Neural cell (in vitro differentiated cells): ENCODE results near the gene ZBTB9. TPM values are rescaled to one million over a fixed set of nuclear protein-coding genes. Genes with fewer than 3 reads are reported as not detected.

Source experiments
- H2AFZ ChIP-seq: fragments of 200-600, 300-800 bp; sonication (generic), shearing (Covaris generic); 2 replicates; pipeline ENCODE4 v1.6.0; 2014; ENCODE audit warnings: low read depth, mild to moderate bottlenecking, antibody characterized with exemption, low read length, moderate library complexity
- H3F3A ChIP-seq: fragments of 200-600 bp; shearing (Covaris generic); 2 replicates; pipeline ENCODE4 v1.6.1; 2016; ENCODE audit warnings: mild to moderate bottlenecking, moderate library complexity, mixed read lengths, antibody characterized with exemption, low read length; ENCODE audit not compliant: insufficient read depth, poor library complexity, severe bottlenecking
- H3K27ac ChIP-seq: fragments of 200-600, 300-800 bp; sonication (generic), shearing (Covaris generic); 2 replicates; pipeline ENCODE4 v1.5.1; 2014; ENCODE audit warnings: mild to moderate bottlenecking, low read length, moderate library complexity
- H3K27me3 ChIP-seq: fragments of 300-800, 200-600 bp; sonication (generic), shearing (Covaris generic); 2 replicates; pipeline ENCODE4 v1.6.0; 2014; ENCODE audit warnings: mild to moderate bottlenecking, low read depth, low read length, moderate library complexity; ENCODE audit not compliant: insufficient read depth
- H3K36me3 ChIP-seq: fragments of 300-800, 200-600 bp; sonication (generic), shearing (Covaris generic); 2 replicates; pipeline ENCODE4 v1.5.1; 2014; ENCODE audit warnings: mild to moderate bottlenecking, antibody characterized with exemption, low read length, moderate library complexity; ENCODE audit not compliant: insufficient read depth
- H3K4me2 ChIP-seq: fragments of 300-800, 200-600 bp; sonication (generic), shearing (Covaris generic); 2 replicates; pipeline ENCODE4 v1.6.0; 2014; ENCODE audit warnings: mild to moderate bottlenecking, low read length
- H3K4me3 ChIP-seq: fragments of 300-800, 200-600 bp; sonication (generic), shearing (Covaris generic); 2 replicates; pipeline ENCODE4 v1.5.1; 2014; ENCODE audit warnings: mild to moderate bottlenecking, low read length, moderate library complexity
- H3K79me2 ChIP-seq: fragments of 200-600 bp; shearing (Covaris generic); replicated peaks from 2 replicates; pipeline ENCODE4 v1.6.0; 2014; ENCODE audit warnings: mild to moderate bottlenecking, low read length, moderate library complexity; ENCODE audit not compliant: insufficient read depth
- H3K9ac ChIP-seq: fragments of 300-800, 200-600 bp; sonication (generic), shearing (Covaris generic); 2 replicates; pipeline ENCODE4 v1.6.1; 2016; ENCODE audit warnings: mild to moderate bottlenecking, low read length, mixed read lengths
- H3K9me2 ChIP-seq: fragments of 200-600 bp; shearing (Covaris generic); 2 replicates; pipeline ENCODE4 v1.6.1; 2016; ENCODE audit warnings: mild to moderate bottlenecking, low read length, mixed read lengths; ENCODE audit not compliant: insufficient read depth
- H3K9me3 ChIP-seq: fragments of 200-600, 300-800 bp; sonication (generic), shearing (Covaris generic); 2 replicates; pipeline ENCODE4 v1.6.1; 2016; ENCODE audit warnings: mild to moderate bottlenecking, mixed run types, low read length, moderate library complexity, mixed read lengths
- H4K20me1 ChIP-seq: fragments of 200-600 bp; shearing (Covaris generic); 2 replicates; pipeline ENCODE4 v1.6.1; 2016; ENCODE audit warnings: mild to moderate bottlenecking, mixed run types; ENCODE audit not compliant: insufficient read depth
- EP300 ChIP-seq: fragments of 450-650 bp; conservative IDR thresholded peaks from 2 replicates; pipeline ENCODE4 v1.6.1; 2014; ENCODE audit warnings: antibody characterized with exemption, mild to moderate bottlenecking, moderate library complexity; ENCODE audit not compliant: poor library complexity, severe bottlenecking
- EZH2 ChIP-seq: fragments of 200-600, 300-800 bp; shearing (Covaris generic), sonication (generic); IDR thresholded peaks from 2 replicates; pipeline ENCODE4 v1.6.1; 2014; ENCODE audit warnings: antibody characterized with exemption, low read length, borderline replicate concordance, mild to moderate bottlenecking; ENCODE audit not compliant: insufficient read depth, poor library complexity, severe bottlenecking
- MXI1 ChIP-seq: fragments of 450-650 bp; conservative IDR thresholded peaks from 2 replicates; pipeline ENCODE4 v1.6.1; 2014; ENCODE audit warnings: antibody characterized with exemption, mild to moderate bottlenecking; ENCODE audit not compliant: poor library complexity, severe bottlenecking
- POLR2AphosphoS5 ChIP-seq: IDR thresholded peaks from 2 replicates; pipeline ENCODE4 v1.6.1; 2012
- RAD21 ChIP-seq: fragments of 450-650 bp; conservative IDR thresholded peaks from 2 replicates; pipeline ENCODE4 v1.6.1; 2014; ENCODE audit warnings: antibody characterized with exemption, mild to moderate bottlenecking, moderate library complexity
- SMC3 ChIP-seq: fragments of 450-650 bp; conservative IDR thresholded peaks from 2 replicates; pipeline ENCODE4 v1.6.1; 2014; ENCODE audit warnings: antibody characterized with exemption, mild to moderate bottlenecking, moderate library complexity; ENCODE audit not compliant: poor library complexity
- TAF1 ChIP-seq: IDR thresholded peaks from 2 replicates; pipeline ENCODE4 v1.6.1; 2012; ENCODE audit warnings: low read depth
- polyA plus RNA-seq: library from polyadenylated mRNA; depleted of rRNA; stranded (reverse); fragments of >200 nt; gene quantifications from 2 replicates; pipeline ENCODE4 v1.2.3, GENCODE V29; 2014
- TF ChIP-seq, protein P1 (sequence below): fragments of 450-650 bp; IDR thresholded peaks from 2 replicates; pipeline ENCODE4 v1.5.1; 2014; ENCODE audit warnings: antibody characterized with exemption, mild to moderate bottlenecking, moderate library complexity; ENCODE audit not compliant: poor library complexity, severe bottlenecking
- TF ChIP-seq, protein P2 (sequence below): IDR thresholded peaks from 2 replicates; pipeline ENCODE4 v1.6.1; 2012; ENCODE audit warnings: borderline replicate concordance

Gene ZBTB9
- polyA plus RNA-seq, 1 donor from 2014 or later, result 7.7 TPM

DNA sequence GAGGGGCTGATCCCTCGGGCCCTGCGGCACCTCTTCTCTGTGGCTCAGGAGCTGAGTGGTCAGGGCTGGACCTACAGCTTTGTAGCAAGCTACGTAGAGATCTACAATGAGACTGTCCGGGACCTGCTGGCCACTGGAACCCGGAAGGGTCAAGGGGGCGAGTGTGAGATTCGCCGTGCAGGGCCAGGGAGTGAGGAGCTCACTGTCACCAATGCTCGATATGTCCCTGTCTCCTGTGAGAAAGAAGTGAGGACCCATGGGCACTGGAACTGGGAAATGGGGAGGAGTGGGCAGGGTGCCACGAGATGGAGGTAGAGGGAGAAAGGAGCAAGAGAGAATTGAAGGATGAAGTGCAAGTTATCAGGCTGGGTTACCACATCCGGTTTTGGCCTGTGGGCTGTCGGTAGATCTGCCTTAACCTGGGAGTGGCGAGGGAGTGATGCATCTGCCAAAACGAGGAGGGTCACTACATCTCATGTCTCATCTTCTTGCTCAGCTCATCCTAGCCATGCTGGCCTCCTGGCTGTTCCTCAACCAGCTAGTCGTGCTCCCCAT, 48.9 kb upstream of the ZBTB9 start:
- Histone ChIP-seq H2AFZ (no peak overlapping the region), H3K36me3 (no peaks in the 10 kb centered on the region)

DNA sequence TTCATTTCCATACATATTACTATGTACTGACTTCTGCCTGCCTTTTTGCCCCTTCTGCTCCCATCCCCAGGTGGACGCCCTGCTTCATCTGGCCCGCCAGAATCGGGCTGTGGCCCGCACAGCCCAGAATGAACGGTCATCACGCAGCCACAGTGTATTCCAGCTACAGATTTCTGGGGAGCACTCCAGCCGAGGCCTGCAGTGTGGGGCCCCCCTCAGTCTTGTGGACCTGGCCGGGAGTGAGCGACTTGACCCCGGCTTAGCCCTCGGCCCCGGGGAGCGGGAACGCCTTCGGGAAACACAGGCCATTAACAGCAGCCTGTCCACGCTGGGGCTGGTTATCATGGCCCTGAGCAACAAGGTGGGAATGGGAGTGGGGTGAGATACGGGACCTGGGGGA, 48.2 kb upstream of the ZBTB9 start:
- no peaks in the 10 kb centered on the region for H3K79me2 ChIP-seq
- TF ChIP-seq, protein P1, sequence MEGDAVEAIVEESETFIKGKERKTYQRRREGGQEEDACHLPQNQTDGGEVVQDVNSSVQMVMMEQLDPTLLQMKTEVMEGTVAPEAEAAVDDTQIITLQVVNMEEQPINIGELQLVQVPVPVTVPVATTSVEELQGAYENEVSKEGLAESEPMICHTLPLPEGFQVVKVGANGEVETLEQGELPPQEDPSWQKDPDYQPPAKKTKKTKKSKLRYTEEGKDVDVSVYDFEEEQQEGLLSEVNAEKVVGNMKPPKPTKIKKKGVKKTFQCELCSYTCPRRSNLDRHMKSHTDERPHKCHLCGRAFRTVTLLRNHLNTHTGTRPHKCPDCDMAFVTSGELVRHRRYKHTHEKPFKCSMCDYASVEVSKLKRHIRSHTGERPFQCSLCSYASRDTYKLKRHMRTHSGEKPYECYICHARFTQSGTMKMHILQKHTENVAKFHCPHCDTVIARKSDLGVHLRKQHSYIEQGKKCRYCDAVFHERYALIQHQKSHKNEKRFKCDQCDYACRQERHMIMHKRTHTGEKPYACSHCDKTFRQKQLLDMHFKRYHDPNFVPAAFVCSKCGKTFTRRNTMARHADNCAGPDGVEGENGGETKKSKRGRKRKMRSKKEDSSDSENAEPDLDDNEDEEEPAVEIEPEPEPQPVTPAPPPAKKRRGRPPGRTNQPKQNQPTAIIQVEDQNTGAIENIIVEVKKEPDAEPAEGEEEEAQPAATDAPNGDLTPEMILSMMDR, result no peak
- TF ChIP-seq MXI1 (no peak), EZH2 (no peak), TAF1 (no peak), EP300 (no peak), SMC3 (no peak), POLR2AphosphoS5 (no peak), RAD21 (no peak)
- TF ChIP-seq, protein P2, sequence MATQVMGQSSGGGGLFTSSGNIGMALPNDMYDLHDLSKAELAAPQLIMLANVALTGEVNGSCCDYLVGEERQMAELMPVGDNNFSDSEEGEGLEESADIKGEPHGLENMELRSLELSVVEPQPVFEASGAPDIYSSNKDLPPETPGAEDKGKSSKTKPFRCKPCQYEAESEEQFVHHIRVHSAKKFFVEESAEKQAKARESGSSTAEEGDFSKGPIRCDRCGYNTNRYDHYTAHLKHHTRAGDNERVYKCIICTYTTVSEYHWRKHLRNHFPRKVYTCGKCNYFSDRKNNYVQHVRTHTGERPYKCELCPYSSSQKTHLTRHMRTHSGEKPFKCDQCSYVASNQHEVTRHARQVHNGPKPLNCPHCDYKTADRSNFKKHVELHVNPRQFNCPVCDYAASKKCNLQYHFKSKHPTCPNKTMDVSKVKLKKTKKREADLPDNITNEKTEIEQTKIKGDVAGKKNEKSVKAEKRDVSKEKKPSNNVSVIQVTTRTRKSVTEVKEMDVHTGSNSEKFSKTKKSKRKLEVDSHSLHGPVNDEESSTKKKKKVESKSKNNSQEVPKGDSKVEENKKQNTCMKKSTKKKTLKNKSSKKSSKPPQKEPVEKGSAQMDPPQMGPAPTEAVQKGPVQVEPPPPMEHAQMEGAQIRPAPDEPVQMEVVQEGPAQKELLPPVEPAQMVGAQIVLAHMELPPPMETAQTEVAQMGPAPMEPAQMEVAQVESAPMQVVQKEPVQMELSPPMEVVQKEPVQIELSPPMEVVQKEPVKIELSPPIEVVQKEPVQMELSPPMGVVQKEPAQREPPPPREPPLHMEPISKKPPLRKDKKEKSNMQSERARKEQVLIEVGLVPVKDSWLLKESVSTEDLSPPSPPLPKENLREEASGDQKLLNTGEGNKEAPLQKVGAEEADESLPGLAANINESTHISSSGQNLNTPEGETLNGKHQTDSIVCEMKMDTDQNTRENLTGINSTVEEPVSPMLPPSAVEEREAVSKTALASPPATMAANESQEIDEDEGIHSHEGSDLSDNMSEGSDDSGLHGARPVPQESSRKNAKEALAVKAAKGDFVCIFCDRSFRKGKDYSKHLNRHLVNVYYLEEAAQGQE, result no peak
- no peak overlapping the region for H3K4me2 ChIP-seq
- H3F3A ChIP-seq, result no peaks in the 10 kb centered on the region
- H4K20me1 ChIP-seq, result no peaks in the 10 kb centered on the region
- H3K9me3 ChIP-seq, result no peaks in the 10 kb centered on the region
- no peak overlapping the region for H2AFZ ChIP-seq
- H3K27me3 ChIP-seq, result no peaks in the 10 kb centered on the region
- no peak overlapping the region for H3K27ac ChIP-seq
- no peaks in the 10 kb centered on the region for H3K36me3 ChIP-seq
- no peak overlapping the region for H3K9ac ChIP-seq
- no peak overlapping the region for H3K4me3 ChIP-seq
- no peaks in the 10 kb centered on the region for H3K9me2 ChIP-seq

More for the DNA sequence above, 48.9 kb upstream of the ZBTB9 start:
- no peaks in the 10 kb centered on the region for H3K9me2 ChIP-seq
- no peaks in the 10 kb centered on the region for H3F3A ChIP-seq
- no peak for TF ChIP-seq MXI1
- TF ChIP-seq, protein P1, result no peak
- no peak for TF ChIP-seq EZH2
- no peak overlapping the region for H3K27ac ChIP-seq
- H4K20me1 ChIP-seq, result no peaks in the 10 kb centered on the region
- H3K9ac ChIP-seq, result no peak overlapping the region
- H3K4me2 ChIP-seq, result no peak overlapping the region
- H3K4me3 ChIP-seq, result no peak overlapping the region
- H3K79me2 ChIP-seq, result no peaks in the 10 kb centered on the region
- no peaks in the 10 kb centered on the region for H3K9me3 ChIP-seq
- no peaks in the 10 kb centered on the region for H3K27me3 ChIP-seq
